ENCODE measurements around the gene GPATCH1. TPM values are rescaled to one million over a fixed set of nuclear protein-coding genes. Genes with fewer than 3 reads are reported as not detected.

GPATCH1 gene
- total and polyA plus RNA-seq, 2 of the 4 experiments (the other 2 are of a cell fraction) = 5.1 to 7.5 TPM

DNA sequence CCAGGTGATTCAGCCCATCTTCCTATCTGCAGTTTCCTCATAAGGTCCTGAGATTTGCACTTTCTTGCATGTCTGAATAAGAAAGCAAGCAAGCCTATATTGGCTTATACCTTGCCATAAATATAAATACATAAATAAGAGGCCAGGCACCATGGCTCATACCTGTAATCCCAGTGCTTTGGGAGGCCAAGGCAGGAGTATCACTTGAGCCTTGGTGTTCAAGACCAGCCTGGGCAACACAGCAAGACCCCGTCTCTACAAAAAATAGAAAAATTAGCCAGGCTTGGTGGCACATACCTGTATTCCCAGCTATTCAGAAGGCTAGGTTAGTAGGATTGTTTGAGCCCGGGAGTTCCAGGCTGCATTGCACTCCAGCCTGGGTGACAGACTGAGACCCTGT is 5.5 kb upstream of the GPATCH1 start:
- H3K27me3 ChIP-seq (ENCODE audit: control insufficient read depth, insufficient read depth, low read length) = no peaks in the 10 kb centered on the region
- H2BK5ac ChIP-seq (ENCODE audit: low read depth, low read length, poor library complexity, severe bottlenecking) = no peak overlapping the region
- H3K56ac ChIP-seq (ENCODE audit: extremely low read depth, insufficient read depth, low read length) = no peak overlapping the region
- H4K20me1 ChIP-seq (ENCODE audit: insufficient read depth, low read length) = no peaks in the 10 kb centered on the region
- no peaks in the 10 kb centered on the region for H3K4me1 ChIP-seq (ENCODE audit: control insufficient read depth, insufficient read depth, low read length)
- H3K18ac ChIP-seq (ENCODE audit: low read depth, low read length) = no peak overlapping the region
- H2BK20ac ChIP-seq (ENCODE audit: low read depth, low read length) = no peak overlapping the region
- H3K27ac ChIP-seq (ENCODE audit: insufficient read depth, low read length) = no peak overlapping the region
- H2BK15ac ChIP-seq (ENCODE audit: low read depth, low read length) = no peak overlapping the region
- H4K91ac ChIP-seq (ENCODE audit: insufficient read depth, low read depth, low read length) = no peak overlapping the region
- intact Hi-C loops (cut with micrococcal nuclease) = no loop called here
- no peaks in the 10 kb centered on the region for H3K36me3 ChIP-seq (ENCODE audit: control insufficient read depth, insufficient read depth, low read length)
- no peaks in the 10 kb centered on the region for H3K9me1 ChIP-seq (ENCODE audit: insufficient read depth, low read length)
- BruUV-seq (replicated peaks) = no TSS peak
- dilution Hi-C loops (cut with HindIII; ENCODE audit: low sequenced_read_pairs, unreplicated experiment) = no loop called here
- H3K4me3 ChIP-seq (ENCODE audit: insufficient read depth, low read depth, low read length) = no peak overlapping the region
- in situ Hi-C loops (cut with MboI; ENCODE audit: low sequenced_read_pairs) = no loop called here
- no peaks in the 10 kb centered on the region for H3K79me1 ChIP-seq (ENCODE audit: low read depth in 1 of 2, low read length in 2 of 2)
- H4K8ac ChIP-seq (ENCODE audit: low read depth in 2 of 2, low read length in 2 of 2) = no peak overlapping the region
- no peak overlapping the region for H2AFZ ChIP-seq (replicated peaks; ENCODE audit: low read length, poor library complexity)
- H2BK120ac ChIP-seq (ENCODE audit: low read depth, low read length) = no peak overlapping the region
- ChIA-PET CTCF (no interaction called here), POLR2A (ENCODE audit: unreplicated experiment) (no interaction called here)
- H4K5ac ChIP-seq (ENCODE audit: low read depth, low read length) = no peak overlapping the region
- ATAC-seq (ENCODE audit: low read depth) (no peak), DNase-seq (no peak)
- H3K14ac ChIP-seq (replicated peaks; ENCODE audit: low read depth, low read length) = no peak overlapping the region
- H3K9me3 ChIP-seq (ENCODE audit: control insufficient read depth, insufficient read depth, low read length) = no peaks in the 10 kb centered on the region
- no peak overlapping the region for H2AK9ac ChIP-seq (replicated peaks; ENCODE audit: low read depth, low read length, poor library complexity)
- TF ChIP-seq CEBPB (IDR thresholded peaks at IDR 0.05; ENCODE audit: low read depth, low read length) (no peak), BHLHE40 (IDR thresholded peaks at IDR 0.05; ENCODE audit: low read depth, low read length) (no peak), MAZ (IDR thresholded peaks at IDR 0.05; ENCODE audit: borderline replicate concordance, low read depth, low read length) (no peak)
- H3K4ac ChIP-seq (ENCODE audit: low read depth, low read length) = no peak overlapping the region
- no peak overlapping the region for H3K4me2 ChIP-seq (ENCODE audit: low read depth, low read length)
- H3K9ac ChIP-seq (ENCODE audit: low read depth, low read length) = no peak overlapping the region
- H3K23ac ChIP-seq (ENCODE audit: low read depth, low read length) = no peak overlapping the region
- WGBS, 2 experiments (ENCODE audit: extremely low coverage in 2 of 2, insufficient read length in 1 of 2) = no CpG with 5 or more reads among the region's 2 CpGs
- H2AK5ac ChIP-seq (ENCODE audit: low read depth, low read length) = no peak overlapping the region

Data from IMR-90 (cell line).